ENCODE measurements around the gene WWC2. TPM values are rescaled to one million over a fixed set of nuclear protein-coding genes. Genes with fewer than 3 reads are reported as not detected.

WWC2 gene
- total RNA-seq, 1 experiment from 2014 or later: 39.1 TPM

- H3K9ac ChIP-seq (ENCODE audit: low read length): no peak overlapping the region
- no peaks in the 10 kb centered on the region for H3K36me3 ChIP-seq (ENCODE audit: control insufficient read depth in 1 of 2, insufficient read depth in 2 of 2, low read length in 2 of 2)
- no peaks in the 10 kb centered on the region for H4K20me1 ChIP-seq (ENCODE audit: insufficient read depth)
- DNase-seq (ENCODE audit: low read depth, low spot score): no peak
- H3K79me2 ChIP-seq (ENCODE audit: insufficient read depth, low read length): no peaks in the 10 kb centered on the region
- H2AFZ ChIP-seq (ENCODE audit: low read depth, low read length, poor library complexity, severe bottlenecking): no peak overlapping the region
- peaks cover 0 to 4% of the 10 kb centered on the region in 2 experiments; a peak in 1 of 4 replicates for H3K4me1 ChIP-seq (ENCODE audit: control insufficient read depth in 1 of 2, insufficient read depth in 2 of 2, low read length in 2 of 2)
- no TSS peak for BruUV-seq (replicated peaks)
- H3K9me3 ChIP-seq (ENCODE audit: control insufficient read depth in 1 of 2, insufficient read depth in 1 of 2, low read depth in 1 of 2, low read length in 2 of 2): no peaks in the 10 kb centered on the region
- ChIA-PET RAD21 (ENCODE audit: low non-redundant PET in 1 of 2, low total read pairs in 2 of 2, uncharacterized antibody in 2 of 2, unreplicated experiment in 2 of 2) (no interaction called here), CTCF (no interaction called here), POLR2A (no interaction called here)
- no peaks in the 10 kb centered on the region for H3K27me3 ChIP-seq (ENCODE audit: insufficient read depth, low read length)
- H3K4me3 ChIP-seq (replicated peaks in 1 of 2; ENCODE audit: low read depth in 1 of 2, low read length in 2 of 2): no peak overlapping the region
- H3K4me2 ChIP-seq (ENCODE audit: low read length): no peak overlapping the region
- TF ChIP-seq FOSL1 (IDR thresholded peaks at IDR 0.05; ENCODE audit: low read depth): no peak
- no peak for TF ChIP-seq SIN3A (IDR thresholded peaks at IDR 0.05; ENCODE audit: low read depth)
- TF ChIP-seq YY1 (IDR thresholded peaks at IDR 0.05; ENCODE audit: extremely low read depth, insufficient replicate concordance, low read depth, low read length): no peak
- TF ChIP-seq POLR2A (IDR thresholded peaks at IDR 0.05; ENCODE audit: borderline replicate concordance, extremely low read depth, insufficient read depth, insufficient read length): no peak
- no peak for TF ChIP-seq CEBPB (IDR thresholded peaks at IDR 0.05; ENCODE audit: low read depth)
- TF ChIP-seq ATF3 (IDR thresholded peaks at IDR 0.05): no peak
- TF ChIP-seq EZH2 (IDR thresholded peaks at IDR 0.05): no peak
- no peak for TF ChIP-seq EGR1 (IDR thresholded peaks at IDR 0.05; ENCODE audit: low read depth)
- no peak for TF ChIP-seq CBX3 (IDR thresholded peaks at IDR 0.05; ENCODE audit: low read depth)
- TF ChIP-seq REST (IDR thresholded peaks at IDR 0.05; ENCODE audit: low read depth): no peak
- TF ChIP-seq POLR2AphosphoS5 (IDR thresholded peaks at IDR 0.05; ENCODE audit: low read depth, low read length): no peak
- TF ChIP-seq, protein P1, sequence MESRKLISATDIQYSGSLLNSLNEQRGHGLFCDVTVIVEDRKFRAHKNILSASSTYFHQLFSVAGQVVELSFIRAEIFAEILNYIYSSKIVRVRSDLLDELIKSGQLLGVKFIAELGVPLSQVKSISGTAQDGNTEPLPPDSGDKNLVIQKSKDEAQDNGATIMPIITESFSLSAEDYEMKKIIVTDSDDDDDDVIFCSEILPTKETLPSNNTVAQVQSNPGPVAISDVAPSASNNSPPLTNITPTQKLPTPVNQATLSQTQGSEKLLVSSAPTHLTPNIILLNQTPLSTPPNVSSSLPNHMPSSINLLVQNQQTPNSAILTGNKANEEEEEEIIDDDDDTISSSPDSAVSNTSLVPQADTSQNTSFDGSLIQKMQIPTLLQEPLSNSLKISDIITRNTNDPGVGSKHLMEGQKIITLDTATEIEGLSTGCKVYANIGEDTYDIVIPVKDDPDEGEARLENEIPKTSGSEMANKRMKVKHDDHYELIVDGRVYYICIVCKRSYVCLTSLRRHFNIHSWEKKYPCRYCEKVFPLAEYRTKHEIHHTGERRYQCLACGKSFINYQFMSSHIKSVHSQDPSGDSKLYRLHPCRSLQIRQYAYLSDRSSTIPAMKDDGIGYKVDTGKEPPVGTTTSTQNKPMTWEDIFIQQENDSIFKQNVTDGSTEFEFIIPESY (IDR thresholded peaks at IDR 0.05; ENCODE audit: extremely low read depth, insufficient replicate concordance, low read length): no peak
- no peak for TF ChIP-seq RAD21 (IDR thresholded peaks at IDR 0.05; ENCODE audit: low read depth)
- no peak for TF ChIP-seq ZFX (IDR thresholded peaks at IDR 0.05)
- TF ChIP-seq EZH2phosphoT487 (IDR thresholded peaks at IDR 0.05; ENCODE audit: borderline replicate concordance): no peak
- intact Hi-C loops (cut with micrococcal nuclease): no loop called here
- no peaks in the 10 kb centered on the region for H3K9me2 ChIP-seq (ENCODE audit: insufficient read depth)
- no peak for ATAC-seq
- no peak overlapping the region for H3K27ac ChIP-seq (ENCODE audit: low read depth, low read length)
Measured at GRCh38 chr4:183356173-183356830, 257.2 kb downstream of the WWC2 start.
